GM18507 (cell line): ENCODE measurements around the gene COMMD1.
"Not testable (repeated sequence)": the region's sequence is repeated elsewhere in the genome, so short reads cannot be mapped to it uniquely, and the experiment has no call there.

Experiments used
- DNase-seq: peaks from one replicate; pipeline ENCODE4 v3.0.0; 2011; ENCODE audit warnings: low read depth; ENCODE audit not compliant: insufficient read length; ENCODE audit errors: extremely low spot score
- FAIRE-seq: peaks from 2 replicates; lab custom pipeline; 2011; peaks lifted over from hg19 to GRCh38; lab: Jason Lieb, UNC

COMMD1 gene

GRCh38 chr2:62001431-62001830 is 96.0 kb downstream of the COMMD1 start:
- DNase-seq (no peak), FAIRE-seq (no peak)

GRCh38 chr2:62004428-62004827 is 99.0 kb downstream of the COMMD1 start:
- FAIRE-seq = not testable (repeated sequence)

GRCh38 chr2:62007555-62007954 is 102.1 kb downstream of the COMMD1 start:
- FAIRE-seq = no peak
- no peak for DNase-seq

More at GRCh38 chr2:62004428-62004827, 99.0 kb downstream of the COMMD1 start:
- not testable (repeated sequence) for DNase-seq

GRCh38 chr2:62010632-62011256 is 105.3 kb downstream of the COMMD1 start:
- peak; percentile 45 for FAIRE-seq
- no peak for DNase-seq

GRCh38 chr2:62013641-62014040 is 108.2 kb downstream of the COMMD1 start:
- no peak for FAIRE-seq
- DNase-seq = no peak

GRCh38 chr2:62014102-62014501 is 108.6 kb downstream of the COMMD1 start:
- DNase-seq (no peak), FAIRE-seq (no peak)

GRCh38 chr2:62016957-62017356 is 111.5 kb downstream of the COMMD1 start:
- DNase-seq (no peak), FAIRE-seq (no peak)

- DNase-seq (no peak), FAIRE-seq (no peak)
Measured at GRCh38 chr2:62029910-62030309, 124.4 kb downstream of the COMMD1 start.

GRCh38 chr2:62030902-62031301 is 125.4 kb downstream of the COMMD1 start:
- DNase-seq = no peak
- FAIRE-seq = no peak

GRCh38 chr2:62032096-62032495 is 126.6 kb downstream of the COMMD1 start:
- DNase-seq (no peak), FAIRE-seq (peak; percentile 58)

- no peak for DNase-seq
- FAIRE-seq = no peak
Measured at GRCh38 chr2:62034715-62035114, 129.2 kb downstream of the COMMD1 start.

GRCh38 chr2:62036229-62036628 is 130.8 kb downstream of the COMMD1 start:
- DNase-seq (no peak), FAIRE-seq (no peak)

GRCh38 chr2:62036761-62037250 is 131.3 kb downstream of the COMMD1 start:
- FAIRE-seq (no peak), DNase-seq (no peak)

- FAIRE-seq = peak; percentile 99
- DNase-seq = peak; percentile 68
Measured at GRCh38 chr2:62038975-62039771, 133.7 kb downstream of the COMMD1 start.

- no peak for DNase-seq
- no peak for FAIRE-seq
Measured at GRCh38 chr2:62040926-62041325, 135.5 kb downstream of the COMMD1 start.

GRCh38 chr2:62041701-62042385 is 136.4 kb downstream of the COMMD1 start:
- not testable (repeated sequence) for DNase-seq, FAIRE-seq

- DNase-seq = no peak
- no peak for FAIRE-seq
Measured at GRCh38 chr2:62042400-62042799, 136.9 kb downstream of the COMMD1 start.

- no peak for FAIRE-seq
- no peak for DNase-seq
Measured at GRCh38 chr2:62042944-62043343, 137.5 kb downstream of the COMMD1 start.

GRCh38 chr2:62045017-62045543 is 139.6 kb downstream of the COMMD1 start:
- FAIRE-seq (no peak), DNase-seq (no peak)

- DNase-seq (no peak), FAIRE-seq (no peak)
Measured at GRCh38 chr2:62046141-62046540, 140.7 kb downstream of the COMMD1 start.
